SK-N-SH treated with all-trans-retinoic acid at 6 μM for 48 hours (cell line): Measurements from ENCODE around the gene BANP.
"Not testable (repeated sequence)": the region's sequence is repeated elsewhere in the genome, so short reads cannot be mapped to it uniquely, and the experiment has no call there.

ENCODE experiments used
- ATAC-seq: fragments of 200-7000 bp; cut with Tn5 transposase; 3 replicates; pipeline ENCODE4 v1.9.1; 2020; ENCODE audit warnings: mild to moderate bottlenecking, moderate library complexity
- BACH2 ChIP-seq: fragments of 250-450 bp; sonication (Bioruptor Pico); IDR thresholded peaks from 2 replicates; pipeline ENCODE4 v1.9.0; 2021; ENCODE audit warnings: mild to moderate bottlenecking, borderline replicate concordance
- CSDC2 ChIP-seq: fragments of 250-450 bp; sonication (Bioruptor Pico); IDR thresholded peaks from 2 replicates; pipeline ENCODE4 v1.5.0; 2020; ENCODE audit warnings: mild to moderate bottlenecking, moderate library complexity
- ESRRG ChIP-seq: fragments of 250-450 bp; sonication (Bioruptor Pico); IDR thresholded peaks from 2 replicates; pipeline ENCODE4 v1.6.1; 2021; ENCODE audit warnings: mild to moderate bottlenecking
- GLIS3 ChIP-seq: fragments of 250-450 bp; sonication (Bioruptor Pico); IDR thresholded peaks from 2 replicates; pipeline ENCODE4 v1.5.0; 2020; ENCODE audit warnings: mild to moderate bottlenecking, moderate library complexity
- ISL1 ChIP-seq: fragments of 250-450 bp; sonication (Bioruptor Pico); IDR thresholded peaks from 2 replicates; pipeline ENCODE4 v2.1.2; 2022; ENCODE audit warnings: mild to moderate bottlenecking, moderate library complexity
- OSR1 ChIP-seq: fragments of 250-450 bp; sonication (Bioruptor Pico); IDR thresholded peaks from 2 replicates; pipeline ENCODE4 v1.8.0; 2022; ENCODE audit warnings: moderate library complexity, mild to moderate bottlenecking, inconsistent platforms
- PPARA ChIP-seq: fragments of 250-450 bp; sonication (Bioruptor Pico); IDR thresholded peaks from 2 replicates; pipeline ENCODE4 v1.5.0; 2020; ENCODE audit warnings: mild to moderate bottlenecking, borderline replicate concordance
- RARB ChIP-seq: fragments of 250-450 bp; sonication (Bioruptor Pico); IDR thresholded peaks from 2 replicates; pipeline ENCODE4 v1.8.0; 2021; ENCODE audit warnings: mild to moderate bottlenecking, moderate library complexity
- TCF4 ChIP-seq: fragments of 250-450 bp; sonication (Bioruptor Pico); IDR thresholded peaks from 2 replicates; pipeline ENCODE4 v1.8.0; 2021; ENCODE audit warnings: mild to moderate bottlenecking, moderate library complexity, borderline replicate concordance
- TOX ChIP-seq: fragments of 250-450 bp; sonication (Bioruptor Pico); IDR thresholded peaks from 2 replicates; pipeline ENCODE4 v1.8.0; 2021; ENCODE audit warnings: mild to moderate bottlenecking, moderate library complexity, borderline replicate concordance
- ZC3H10 ChIP-seq: fragments of 250-450 bp; sonication (Bioruptor Pico); IDR thresholded peaks from 2 replicates; pipeline ENCODE4 v1.5.1; 2021; ENCODE audit warnings: mild to moderate bottlenecking, moderate library complexity
- ZFP3 ChIP-seq: fragments of 250-450 bp; sonication (Bioruptor Pico); IDR thresholded peaks from 2 replicates; pipeline ENCODE4 v1.5.0; 2020; ENCODE audit warnings: mild to moderate bottlenecking, moderate library complexity
- ZFP30 ChIP-seq: fragments of 450-650 bp; formaldehyde crosslinking; IDR thresholded peaks from 2 replicates; pipeline ENCODE4 v1.5.0; 2022; ENCODE audit warnings: mild to moderate bottlenecking, moderate library complexity
- ZNF565 ChIP-seq: fragments of 450-650 bp; formaldehyde crosslinking; conservative IDR thresholded peaks from 2 replicates; pipeline ENCODE4 v1.5.0; 2020; ENCODE audit warnings: low read depth, mild to moderate bottlenecking, moderate library complexity
- ZNF8 ChIP-seq: fragments of 450-650 bp; formaldehyde crosslinking; IDR thresholded peaks from 2 replicates; pipeline ENCODE4 v1.5.0; 2020; ENCODE audit warnings: mild to moderate bottlenecking, moderate library complexity
- TF ChIP-seq, protein P1 (sequence below): fragments of 250-450 bp; sonication (Bioruptor Pico); IDR thresholded peaks from 2 replicates; pipeline ENCODE4 v1.8.0; 2021; ENCODE audit warnings: low read depth, mild to moderate bottlenecking, moderate library complexity, borderline replicate concordance
- TF ChIP-seq, protein P2 (sequence below): fragments of 250-450 bp; sonication (Bioruptor Pico); IDR thresholded peaks from 2 replicates; pipeline ENCODE4 v1.5.1; 2020; ENCODE audit warnings: low read depth, mild to moderate bottlenecking, moderate library complexity
- TF ChIP-seq, protein P3 (sequence below): fragments of 250-450 bp; sonication (Bioruptor Pico); IDR thresholded peaks from 2 replicates; pipeline ENCODE4 v1.5.1; 2021; ENCODE audit warnings: mild to moderate bottlenecking, moderate library complexity
- TF ChIP-seq, protein P4 (sequence below): fragments of 250-450 bp; sonication (Bioruptor Pico); IDR thresholded peaks from 2 replicates; pipeline ENCODE4 v1.8.0; 2020; ENCODE audit warnings: mild to moderate bottlenecking, moderate library complexity, borderline replicate concordance

The BANP gene

DNA sequence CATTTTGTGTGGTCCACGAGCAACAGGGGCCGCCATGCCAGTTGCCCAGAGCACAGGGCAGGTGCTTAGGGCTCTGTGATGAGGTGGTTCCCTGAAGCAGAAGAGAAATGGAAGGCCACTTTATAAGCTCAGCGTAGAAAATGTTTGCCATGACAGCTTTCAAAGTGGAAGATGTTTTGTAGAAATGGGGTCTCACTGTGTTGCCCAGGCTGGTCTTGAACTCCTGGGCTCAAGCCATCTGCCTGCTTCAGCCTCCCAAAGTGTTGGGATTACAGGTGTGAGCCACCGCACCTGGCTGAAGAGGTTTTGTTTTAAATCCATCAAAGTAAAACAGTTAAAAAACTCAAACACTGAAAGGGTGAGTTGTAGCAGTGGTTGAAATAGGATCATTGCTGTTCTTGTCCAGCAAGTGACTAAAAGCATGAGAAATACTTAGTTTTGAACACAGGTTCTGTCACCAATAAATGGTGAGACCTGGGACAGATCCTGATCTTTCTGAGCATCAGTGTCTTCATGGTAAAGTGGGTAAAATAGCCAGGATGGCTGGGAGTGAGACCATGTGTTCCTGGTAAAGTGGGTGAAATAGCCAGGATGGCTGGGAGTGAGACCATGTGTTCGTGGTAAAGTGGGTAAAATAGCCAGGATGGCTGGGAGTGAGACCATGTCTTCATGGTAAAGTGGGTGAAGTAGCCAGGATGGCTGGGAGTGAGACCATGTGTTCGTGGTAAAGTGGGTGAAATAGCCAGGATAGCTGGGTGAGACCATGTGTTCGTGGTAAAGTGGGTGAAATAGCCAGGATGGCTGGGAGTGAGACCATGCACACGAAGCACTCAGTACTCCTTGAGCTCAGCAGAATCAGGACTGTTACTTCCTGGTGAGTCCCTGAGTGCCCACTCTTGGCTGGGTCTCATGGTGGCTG is 46.0 kb downstream of the BANP start:
- no peak for ATAC-seq
- TF ChIP-seq GLIS3 (CRISPR knock-in tag) = no peak

DNA sequence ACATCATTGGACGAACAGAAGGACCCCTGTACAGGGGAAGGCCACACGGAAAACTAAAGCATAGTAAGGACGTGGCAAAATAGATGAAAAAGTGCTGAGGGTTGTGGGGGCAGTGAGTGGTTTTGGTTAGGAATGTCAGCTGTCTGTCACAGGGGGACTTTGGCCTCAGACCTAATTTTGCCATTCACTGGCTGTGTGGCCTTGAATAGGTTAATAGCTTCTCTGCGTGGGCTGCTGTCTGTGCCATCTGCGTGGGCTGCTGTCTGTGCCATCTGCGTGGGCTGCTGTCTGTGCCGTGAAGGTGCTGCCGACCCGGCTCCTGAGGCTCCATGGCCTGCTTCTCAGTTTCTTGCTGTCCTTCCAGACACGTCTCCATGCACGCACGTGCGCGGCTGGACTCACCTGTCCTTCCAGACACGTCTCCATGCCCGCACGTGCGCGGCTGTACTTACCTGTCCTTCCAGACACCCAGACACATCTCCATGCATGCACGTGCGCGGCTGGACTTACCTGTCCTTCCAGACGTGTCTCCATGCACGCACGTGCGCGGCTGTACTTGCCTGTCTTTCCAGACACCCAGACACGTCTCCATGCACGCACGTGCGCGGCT is 47.1 kb downstream of the BANP start:
- not testable (repeated sequence) for ATAC-seq

DNA sequence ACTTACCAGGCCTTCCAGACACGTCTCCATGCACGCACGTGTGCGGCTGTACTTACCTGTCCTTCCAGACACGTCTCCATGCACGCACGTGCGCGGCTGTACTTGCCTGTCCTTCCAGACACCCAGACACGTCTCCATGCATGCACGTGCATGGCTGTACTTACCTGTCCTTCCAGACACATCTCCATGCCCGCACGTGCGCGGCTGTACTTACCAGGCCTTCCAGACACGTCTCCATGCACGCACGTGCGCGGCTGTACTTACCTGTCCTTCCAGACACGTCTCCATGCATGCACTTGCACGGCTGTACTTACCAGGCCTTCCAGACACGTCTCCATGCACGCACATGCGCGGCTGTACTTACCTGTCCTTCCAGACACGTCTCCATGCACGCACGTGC is 47.8 kb downstream of the BANP start:
- not testable (repeated sequence) for ATAC-seq

DNA sequence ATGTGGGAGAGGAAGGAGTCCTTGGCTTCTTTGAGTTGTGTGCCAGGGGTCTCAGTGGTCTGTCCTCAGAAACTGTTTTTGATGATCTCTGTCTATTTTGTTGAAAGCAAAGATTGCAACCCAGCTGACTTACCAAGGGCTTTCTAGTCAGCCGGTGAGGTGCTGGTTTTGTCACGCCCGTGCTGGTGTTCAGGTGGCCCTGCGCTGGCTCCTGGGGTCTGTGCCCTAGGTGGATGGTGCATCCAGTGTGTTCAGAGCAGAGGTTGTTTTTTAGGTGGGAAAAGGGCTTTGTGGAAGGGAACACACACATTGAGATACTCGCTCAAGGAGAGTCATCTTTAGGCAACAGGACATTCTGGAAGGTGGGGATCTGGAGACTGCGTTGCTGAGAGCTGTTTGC is 51.0 kb downstream of the BANP start:
- no peak for ATAC-seq

DNA sequence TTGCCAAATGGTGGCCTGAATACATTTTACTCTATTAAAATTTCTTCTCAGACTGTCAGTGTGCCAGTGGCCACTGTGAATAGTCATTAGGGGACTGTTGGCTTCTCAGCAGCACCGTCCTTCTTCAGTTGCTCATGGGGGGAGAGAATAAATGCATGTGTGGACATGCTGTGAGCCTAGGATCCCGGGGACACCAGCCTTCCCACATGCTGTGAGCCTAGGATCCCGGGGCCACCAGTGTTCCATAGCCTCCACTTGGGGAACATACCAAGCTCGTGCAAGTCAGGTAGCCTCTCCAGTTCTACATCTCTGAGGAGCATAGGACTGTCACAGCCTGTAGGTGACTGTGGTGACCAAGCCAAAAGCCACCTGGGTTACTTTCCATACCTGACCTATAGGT is 51.5 kb downstream of the BANP start:
- ATAC-seq = no peak
- no peak for TF ChIP-seq ZNF8 (CRISPR knock-in tag)
- TF ChIP-seq ZFP30 (CRISPR knock-in tag) = no peak
- TF ChIP-seq, protein P1, sequence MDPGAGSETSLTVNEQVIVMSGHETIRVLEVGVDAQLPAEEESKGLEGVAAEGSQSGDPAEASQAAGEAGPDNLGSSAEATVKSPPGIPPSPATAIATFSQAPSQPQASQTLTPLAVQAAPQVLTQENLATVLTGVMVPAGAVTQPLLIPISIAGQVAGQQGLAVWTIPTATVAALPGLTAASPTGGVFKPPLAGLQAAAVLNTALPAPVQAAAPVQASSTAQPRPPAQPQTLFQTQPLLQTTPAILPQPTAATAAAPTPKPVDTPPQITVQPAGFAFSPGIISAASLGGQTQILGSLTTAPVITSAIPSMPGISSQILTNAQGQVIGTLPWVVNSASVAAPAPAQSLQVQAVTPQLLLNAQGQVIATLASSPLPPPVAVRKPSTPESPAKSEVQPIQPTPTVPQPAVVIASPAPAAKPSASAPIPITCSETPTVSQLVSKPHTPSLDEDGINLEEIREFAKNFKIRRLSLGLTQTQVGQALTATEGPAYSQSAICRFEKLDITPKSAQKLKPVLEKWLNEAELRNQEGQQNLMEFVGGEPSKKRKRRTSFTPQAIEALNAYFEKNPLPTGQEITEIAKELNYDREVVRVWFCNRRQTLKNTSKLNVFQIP (CRISPR knock-in tag) = no peak
- no peak for TF ChIP-seq OSR1
- TF ChIP-seq ZNF565 = no peak
- no peak for TF ChIP-seq CSDC2
- TF ChIP-seq RARB = no peak
- TF ChIP-seq, protein P2, sequence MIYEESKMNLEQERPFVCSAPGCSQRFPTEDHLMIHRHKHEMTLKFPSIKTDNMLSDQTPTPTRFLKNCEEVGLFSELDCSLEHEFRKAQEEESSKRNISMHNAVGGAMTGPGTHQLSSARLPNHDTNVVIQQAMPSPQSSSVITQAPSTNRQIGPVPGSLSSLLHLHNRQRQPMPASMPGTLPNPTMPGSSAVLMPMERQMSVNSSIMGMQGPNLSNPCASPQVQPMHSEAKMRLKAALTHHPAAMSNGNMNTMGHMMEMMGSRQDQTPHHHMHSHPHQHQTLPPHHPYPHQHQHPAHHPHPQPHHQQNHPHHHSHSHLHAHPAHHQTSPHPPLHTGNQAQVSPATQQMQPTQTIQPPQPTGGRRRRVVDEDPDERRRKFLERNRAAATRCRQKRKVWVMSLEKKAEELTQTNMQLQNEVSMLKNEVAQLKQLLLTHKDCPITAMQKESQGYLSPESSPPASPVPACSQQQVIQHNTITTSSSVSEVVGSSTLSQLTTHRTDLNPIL (CRISPR knock-in tag) = no peak
- TF ChIP-seq ZFP3 = no peak
- TF ChIP-seq BACH2 = no peak
- TF ChIP-seq PPARA = no peak
- TF ChIP-seq TOX (CRISPR knock-in tag) = no peak
- no peak for TF ChIP-seq ESRRG (CRISPR knock-in tag)

More for the DNA sequence above, 51.0 kb downstream of the BANP start:
- TF ChIP-seq PPARA (no peak), GLIS3 (CRISPR knock-in tag) (no peak), ZC3H10 (CRISPR knock-in tag) (no peak), OSR1 (no peak), ZNF8 (CRISPR knock-in tag) (no peak), ZFP30 (CRISPR knock-in tag) (no peak), ISL1 (CRISPR knock-in tag) (no peak), ZNF565 (no peak), RARB (no peak), TCF4 (CRISPR knock-in tag) (no peak)
- TF ChIP-seq, protein P2 (CRISPR knock-in tag) = no peak
- TF ChIP-seq, protein P3, sequence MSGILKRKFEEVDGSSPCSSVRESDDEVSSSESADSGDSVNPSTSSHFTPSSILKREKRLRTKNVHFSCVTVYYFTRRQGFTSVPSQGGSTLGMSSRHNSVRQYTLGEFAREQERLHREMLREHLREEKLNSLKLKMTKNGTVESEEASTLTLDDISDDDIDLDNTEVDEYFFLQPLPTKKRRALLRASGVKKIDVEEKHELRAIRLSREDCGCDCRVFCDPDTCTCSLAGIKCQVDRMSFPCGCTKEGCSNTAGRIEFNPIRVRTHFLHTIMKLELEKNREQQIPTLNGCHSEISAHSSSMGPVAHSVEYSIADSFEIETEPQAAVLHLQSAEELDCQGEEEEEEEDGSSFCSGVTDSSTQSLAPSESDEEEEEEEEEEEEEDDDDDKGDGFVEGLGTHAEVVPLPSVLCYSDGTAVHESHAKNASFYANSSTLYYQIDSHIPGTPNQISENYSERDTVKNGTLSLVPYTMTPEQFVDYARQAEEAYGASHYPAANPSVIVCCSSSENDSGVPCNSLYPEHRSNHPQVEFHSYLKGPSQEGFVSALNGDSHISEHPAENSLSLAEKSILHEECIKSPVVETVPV (CRISPR knock-in tag) = no peak
- TF ChIP-seq, protein P4, sequence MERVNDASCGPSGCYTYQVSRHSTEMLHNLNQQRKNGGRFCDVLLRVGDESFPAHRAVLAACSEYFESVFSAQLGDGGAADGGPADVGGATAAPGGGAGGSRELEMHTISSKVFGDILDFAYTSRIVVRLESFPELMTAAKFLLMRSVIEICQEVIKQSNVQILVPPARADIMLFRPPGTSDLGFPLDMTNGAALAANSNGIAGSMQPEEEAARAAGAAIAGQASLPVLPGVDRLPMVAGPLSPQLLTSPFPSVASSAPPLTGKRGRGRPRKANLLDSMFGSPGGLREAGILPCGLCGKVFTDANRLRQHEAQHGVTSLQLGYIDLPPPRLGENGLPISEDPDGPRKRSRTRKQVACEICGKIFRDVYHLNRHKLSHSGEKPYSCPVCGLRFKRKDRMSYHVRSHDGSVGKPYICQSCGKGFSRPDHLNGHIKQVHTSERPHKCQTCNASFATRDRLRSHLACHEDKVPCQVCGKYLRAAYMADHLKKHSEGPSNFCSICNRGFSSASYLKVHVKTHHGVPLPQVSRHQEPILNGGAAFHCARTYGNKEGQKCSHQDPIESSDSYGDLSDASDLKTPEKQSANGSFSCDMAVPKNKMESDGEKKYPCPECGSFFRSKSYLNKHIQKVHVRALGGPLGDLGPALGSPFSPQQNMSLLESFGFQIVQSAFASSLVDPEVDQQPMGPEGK (CRISPR knock-in tag) = no peak
- TF ChIP-seq, all 23 proteins: peak for 0
